GM15510 (cell line): ENCODE data around the gene TBX15.

ENCODE experiments used
- POLR2A ChIP-seq: IDR thresholded peaks from 3 replicates; pipeline ENCODE4 v1.6.1; 2011; ENCODE audit warnings: borderline replicate concordance; ENCODE audit not compliant: insufficient read length; ENCODE audit errors: extremely low read depth

TBX15 gene

GRCh38 chr1:118982821-118983557 is 5.2 kb downstream of the TBX15 start:
- TF ChIP-seq POLR2A, result no peak

GRCh38 chr1:118982266-118982665 is 5.9 kb downstream of the TBX15 start:
- TF ChIP-seq POLR2A, result no peak

GRCh38 chr1:118981436-118981835 is 6.7 kb downstream of the TBX15 start:
- no peak for TF ChIP-seq POLR2A

- no peak for TF ChIP-seq POLR2A
Observed at GRCh38 chr1:118979754-118980575, 8.2 kb downstream of the TBX15 start.

- TF ChIP-seq POLR2A, result no peak
Observed at GRCh38 chr1:118978914-118979701, 9.0 kb downstream of the TBX15 start.

- TF ChIP-seq POLR2A, result no peak
Observed at GRCh38 chr1:118977600-118977999, 10.5 kb downstream of the TBX15 start.

GRCh38 chr1:118974661-118975060 is 13.5 kb downstream of the TBX15 start:
- no peak for TF ChIP-seq POLR2A

- no peak for TF ChIP-seq POLR2A
Observed at GRCh38 chr1:118973531-118974137, 14.5 kb downstream of the TBX15 start.

GRCh38 chr1:118973032-118973431 is 15.1 kb downstream of the TBX15 start:
- TF ChIP-seq POLR2A, result no peak

- TF ChIP-seq POLR2A, result no peak
Observed at GRCh38 chr1:118970451-118970850, 17.7 kb downstream of the TBX15 start.

- TF ChIP-seq POLR2A, result no peak
Observed at GRCh38 chr1:118963456-118964430, 24.4 kb downstream of the TBX15 start.

GRCh38 chr1:118963138-118963455 is 25.0 kb downstream of the TBX15 start:
- TF ChIP-seq POLR2A, result no peak

GRCh38 chr1:118961156-118961555 is 27.0 kb downstream of the TBX15 start:
- TF ChIP-seq POLR2A, result no peak
